OCI-LY7 (cell line): ENCODE results near the gene EDN3. TPM values are rescaled to one million over a fixed set of nuclear protein-coding genes. Genes with fewer than 3 reads are reported as not detected.

Experiments used
- BruUV-seq: library from RNA; stranded (reverse); fragments of 400-500 nt; replicated peaks from 2 replicates; lab custom pipeline; 2021; lab: Mats Ljungman, UMichigan
- CTCF ChIA-PET: fragments of 300-600 bp; sonication (Branson Sonifier 250); formaldehyde crosslinking; loops from one replicate; lab custom pipeline; 2022; ENCODE audit warnings: antibody characterized with exemption; ENCODE audit not compliant: unreplicated experiment; lab: Charles Lee
- POLR2A ChIA-PET: fragments of 300-600 bp; sonication (Branson Sonifier 250); formaldehyde crosslinking; loops from one replicate; lab custom pipeline; 2022; ENCODE audit warnings: antibody characterized with exemption; lab: Charles Lee
- DNase-seq: peaks from one replicate; pipeline ENCODE4 v3.0.0-alpha.2; 2015; ENCODE audit warnings: low spot score
- H2AFZ ChIP-seq: fragments of 200-600 bp; sonication (generic), shearing (Covaris generic); 2 replicates; pipeline ENCODE4 v1.6.1; 2014; ENCODE audit warnings: mild to moderate bottlenecking, antibody characterized with exemption, low read length, moderate library complexity
- H3K27ac ChIP-seq: fragments of 200-600 bp; sonication (generic); 2 replicates; pipeline ENCODE4 v1.5.1; 2014; ENCODE audit warnings: mixed run types, low read depth, mild to moderate bottlenecking, moderate library complexity, low read length, inconsistent platforms; ENCODE audit not compliant: poor library complexity, severe bottlenecking
- H3K36me3 ChIP-seq: fragments of 200-600 bp; sonication (generic); 2 replicates; pipeline ENCODE4 v1.6.1; 2014; ENCODE audit warnings: mild to moderate bottlenecking, antibody characterized with exemption, low read length, moderate library complexity, mixed read lengths; ENCODE audit not compliant: insufficient read depth
- H3K4me1 ChIP-seq: fragments of 200-600 bp; sonication (generic); 2 replicates; pipeline ENCODE4 v1.5.1; 2014; ENCODE audit warnings: mild to moderate bottlenecking, low read length; ENCODE audit not compliant: insufficient read depth, poor library complexity, severe bottlenecking
- H3K4me2 ChIP-seq: fragments of 200-600 bp; sonication (generic); 2 replicates; pipeline ENCODE4 v1.6.1; 2014; ENCODE audit warnings: mild to moderate bottlenecking, low read length
- H3K4me3 ChIP-seq: fragments of 200-600 bp; sonication (generic); 2 replicates; pipeline ENCODE4 v1.5.1; 2014; ENCODE audit warnings: mild to moderate bottlenecking, low read depth, low read length; ENCODE audit not compliant: poor library complexity, severe bottlenecking
- H3K79me2 ChIP-seq: fragments of 200-600 bp; sonication (generic); 2 replicates; pipeline ENCODE4 v1.6.1; 2016; ENCODE audit warnings: low read depth, mild to moderate bottlenecking, low read length, moderate library complexity, mixed read lengths; ENCODE audit not compliant: insufficient read depth
- H3K9me2 ChIP-seq: fragments of 200-600 bp; sonication (generic); 2 replicates; pipeline ENCODE4 v1.6.1; 2016; ENCODE audit warnings: mild to moderate bottlenecking, low read length, mixed read lengths; ENCODE audit not compliant: insufficient read depth
- H3K9me3 ChIP-seq: fragments of 200-600 bp; sonication (generic); 2 replicates; pipeline ENCODE4 v1.6.1; 2014; ENCODE audit warnings: mild to moderate bottlenecking, mixed run types, low read length, mixed read lengths
- H4K20me1 ChIP-seq: fragments of 200-600 bp; sonication (generic); 2 replicates; pipeline ENCODE4 v1.6.1; 2014; ENCODE audit warnings: mild to moderate bottlenecking, antibody characterized with exemption, low read length, moderate library complexity, mixed read lengths; ENCODE audit not compliant: insufficient read depth
- CTCF ChIP-seq: fragments of 200-600 bp; sonication (generic); conservative IDR thresholded peaks from 2 replicates; pipeline ENCODE4 v1.5.1; 2014; ENCODE audit warnings: mild to moderate bottlenecking, antibody characterized with exemption, low read length, moderate library complexity, mixed read lengths
- EZH2phosphoT487 ChIP-seq: fragments of 200-600 bp; sonication (generic); IDR thresholded peaks from 2 replicates; pipeline ENCODE4 v1.6.1; 2018; ENCODE audit warnings: low read depth, borderline replicate concordance, mild to moderate bottlenecking, mixed run types, antibody characterized with exemption, low read length, moderate library complexity, mixed read lengths
- intact Hi-C: fragments of 100-400 bp; cut with micrococcal nuclease; formaldehyde crosslinking; loops from one replicate; pipeline ENCODE4 v1.10.0; 2022; ENCODE audit not compliant: unreplicated experiment
- total RNA-seq, 2 experiments: library from RNA; depleted of rRNA in 1 of 2; stranded (reverse); fragments of >200 nt in 1 of 2; shearing (Covaris generic) in 1 of 2; gene quantifications; 2 replicates each; pipeline ENCODE4 v1.2.3, GENCODE V29; 2014 to 2022

Gene EDN3
- total RNA-seq, 2 experiments from 2014 or later, result not detected

DNA sequence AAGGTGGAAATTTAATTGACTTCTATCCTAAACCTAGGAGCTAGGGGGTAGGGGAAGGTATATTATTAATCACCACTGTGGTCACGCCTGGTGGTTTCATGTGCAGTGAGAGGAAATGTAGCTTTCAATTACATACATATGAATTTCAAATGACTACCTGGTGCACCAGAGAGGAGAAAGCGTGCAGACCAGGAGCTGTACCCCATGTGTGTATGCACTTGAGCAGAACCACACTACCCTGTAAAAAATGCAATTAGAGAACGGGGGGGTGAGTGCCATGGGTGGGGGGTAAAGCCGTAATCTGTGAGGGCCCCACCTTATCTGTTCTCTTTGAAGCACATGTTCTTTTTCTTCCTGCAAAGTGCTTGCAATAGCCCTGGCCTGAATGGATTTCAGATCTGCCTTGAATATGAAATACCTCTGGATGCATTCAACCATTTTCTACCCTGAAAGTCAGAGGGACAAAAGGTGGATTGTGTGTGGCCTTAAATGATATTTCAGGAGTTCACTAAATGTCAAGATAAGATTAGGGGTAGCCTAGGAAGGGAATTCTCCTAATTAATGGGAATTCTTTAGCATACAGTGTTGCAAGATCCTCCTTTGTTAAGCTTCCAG lies 30.9 kb upstream of the EDN3 start:
- Histone ChIP-seq H3K36me3 (no peaks in the 10 kb centered on the region), H3K9me3 (no peaks in the 10 kb centered on the region), H3K4me3 (no peak overlapping the region), H4K20me1 (no peaks in the 10 kb centered on the region), H3K4me2 (no peak overlapping the region), H3K27ac (no peak overlapping the region), H3K9me2 (no peaks in the 10 kb centered on the region), H3K79me2 (no peaks in the 10 kb centered on the region), H3K4me1 (peaks cover 3% of the 10 kb centered on the region), H2AFZ (no peak overlapping the region)
- TF ChIP-seq CTCF (no peak), EZH2phosphoT487 (no peak)
- ChIA-PET POLR2A (interaction anchor here (0.6 kb wide), 2 partner anchors 24 to 639 kb away, joined by 3 to 4 read pairs; no protein-coding TSS in a partner anchor), CTCF (no interaction called here)
- DNase-seq, result no peak
- intact Hi-C loops, result no loop called here
- no TSS peak for BruUV-seq

- Histone ChIP-seq H3K9me3 (no peaks in the 10 kb centered on the region), H3K79me2 (no peaks in the 10 kb centered on the region), H3K27ac (no peak overlapping the region), H3K36me3 (no peaks in the 10 kb centered on the region), H3K4me2 (no peak overlapping the region), H3K4me3 (no peak overlapping the region), H3K4me1 (peaks cover 3% of the 10 kb centered on the region), H2AFZ (no peak overlapping the region), H4K20me1 (no peaks in the 10 kb centered on the region), H3K9me2 (no peaks in the 10 kb centered on the region)
- BruUV-seq, result no TSS peak
- POLR2A ChIA-PET, result interaction anchor here (0.6 kb wide), 2 partner anchors 25 to 221 kb away, joined by 3 to 4 read pairs; no protein-coding TSS in a partner anchor
- intact Hi-C loops, result no loop called here
- CTCF ChIA-PET, result no interaction called here
- no peak for DNase-seq
- TF ChIP-seq CTCF (no peak), EZH2phosphoT487 (no peak)
Measured at GRCh38 chr20:59270380-59270779, 30.0 kb upstream of the EDN3 start.

GRCh38 chr20:59273739-59274357 lies 26.6 kb upstream of the EDN3 start:
- H3K4me1 ChIP-seq, result peaks cover 3% of the 10 kb centered on the region
- no peaks in the 10 kb centered on the region for H3K9me2 ChIP-seq
- BruUV-seq, result no TSS peak
- H2AFZ ChIP-seq, result no peak overlapping the region
- no peak overlapping the region for H3K27ac ChIP-seq
- no peaks in the 10 kb centered on the region for H3K9me3 ChIP-seq
- no peaks in the 10 kb centered on the region for H3K36me3 ChIP-seq
- ChIA-PET POLR2A (no interaction called here), CTCF (no interaction called here)
- TF ChIP-seq CTCF (no peak), EZH2phosphoT487 (no peak)
- intact Hi-C loops, result no loop called here
- no peaks in the 10 kb centered on the region for H3K79me2 ChIP-seq
- DNase-seq, result no peak
- no peaks in the 10 kb centered on the region for H4K20me1 ChIP-seq
- H3K4me2 ChIP-seq, result no peak overlapping the region
- H3K4me3 ChIP-seq, result no peak overlapping the region
